Measurements from ENCODE around the gene TMA16. TPM values are rescaled to one million over a fixed set of nuclear protein-coding genes. Genes with fewer than 3 reads are reported as not detected.

Gene TMA16
- total and polyA plus RNA-seq, 2 of the 8 experiments (the other 6 are each of a cell fraction or from before 2014, with no cell fraction given), result 8.0 to 64.2 TPM

DNA sequence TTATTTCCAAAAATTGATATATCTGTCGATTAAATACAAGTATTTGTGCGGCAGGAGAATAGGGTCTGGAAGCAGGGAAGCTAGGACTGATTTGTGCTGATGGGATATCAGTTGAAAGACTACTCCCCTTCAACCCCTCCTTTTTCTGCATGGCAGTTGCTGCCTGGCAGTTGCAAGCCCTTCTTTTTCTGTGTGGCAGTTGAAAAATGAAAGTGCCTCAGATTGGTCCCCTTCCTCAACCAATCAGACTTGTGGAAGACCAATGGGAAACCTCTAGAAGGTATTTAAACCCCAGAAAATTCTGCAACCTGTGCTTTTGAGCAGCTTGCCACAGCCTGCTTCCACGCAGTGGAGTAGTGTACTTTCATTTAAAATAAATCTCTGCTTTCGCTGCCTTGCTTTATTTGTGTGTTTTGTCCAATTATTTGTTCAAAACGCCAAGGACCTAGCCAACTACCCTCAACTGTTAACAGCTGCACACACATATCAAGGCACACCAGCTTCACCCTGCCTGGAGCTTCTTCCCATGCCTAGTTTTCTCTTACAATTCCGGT lies 1.5 kb upstream of the TMA16 start:
- Histone ChIP-seq H2BK12ac (ENCODE audit: low read depth, low read length) (no peak overlapping the region), H3K4me1 (replicated peaks in 1 of 4; ENCODE audit: control insufficient read depth in 3 of 4, insufficient read depth in 4 of 4, low read length in 3 of 4) (0 out of 7 replicates have a peak, but pooled peaks cover 0 to 3% (median 0%) of the 10 kb centered on the region in 4 experiments), H3K23ac (ENCODE audit: insufficient read length) (no peak overlapping the region), H4K5ac (ENCODE audit: insufficient read length, low read depth, low read length) (no peak overlapping the region), H3K4me3 (ENCODE audit: extremely low read depth in 1 of 4, insufficient read depth in 2 of 4, low read depth in 3 of 4, low read length in 4 of 4) (peak overlapping the region in 1 of 4 experiments; percentile 86; a peak in 1 of 8 replicates), H2BK5ac (ENCODE audit: low read depth, low read length) (no peak overlapping the region), H2BK15ac (ENCODE audit: low read length) (no peak overlapping the region), H3K79me2 (ENCODE audit: control insufficient read depth in 1 of 2, insufficient read depth in 2 of 2, low read length in 2 of 2) (peaks cover 20 to 35% of the 10 kb centered on the region in 2 experiments), H4K20me1 (replicated peaks in 1 of 2; ENCODE audit: control insufficient read depth in 1 of 2, insufficient read depth in 2 of 2, low read length in 2 of 2) (no peaks in the 10 kb centered on the region), H2BK120ac (replicated peaks; ENCODE audit: low read depth, low read length) (no peak overlapping the region), H3K9me3 (ENCODE audit: insufficient read depth in 2 of 2, low read depth in 1 of 2, low read length in 1 of 2) (no peaks in the 10 kb centered on the region), H3K27me3 (replicated peaks in 1 of 4; ENCODE audit: control insufficient read depth in 3 of 4, extremely low read depth in 1 of 4, insufficient read depth in 3 of 4, low read length in 3 of 4) (no peaks in the 10 kb centered on the region), H3K27ac (ENCODE audit: low read depth, low read length) (no peak overlapping the region), H2AFZ (ENCODE audit: low read length) (no peak overlapping the region), H2BK20ac (ENCODE audit: low read length) (no peak overlapping the region), H3K9ac (replicated peaks in 1 of 4; ENCODE audit: extremely low read depth in 1 of 4, low read depth in 3 of 4, low read length in 3 of 4) (no peak overlapping the region), H3K56ac (replicated peaks; ENCODE audit: insufficient read length, low read depth, low read length) (no peak overlapping the region), H3K18ac (ENCODE audit: extremely low read depth, low read length) (no peak overlapping the region), H4K91ac (replicated peaks; ENCODE audit: insufficient read length, low read length) (no peak overlapping the region), H3K36me3 (ENCODE audit: control insufficient read depth in 2 of 4, insufficient read depth in 4 of 4, low read length in 3 of 4) (peaks cover 0 to 4% (median 2%) of the 10 kb centered on the region in 4 experiments; a peak in 1 of 8 replicates), H3K14ac (ENCODE audit: insufficient read length) (no peak overlapping the region), H2AK5ac (ENCODE audit: low read depth, low read length) (no peak overlapping the region), H3K79me1 (ENCODE audit: low read depth, low read length) (no peaks in the 10 kb centered on the region), H3K4me2 (ENCODE audit: insufficient read depth in 1 of 2, low read depth in 2 of 2, low read length in 2 of 2) (no peak overlapping the region), H3K23me2 (ENCODE audit: low read depth, low read length) (no peaks in the 10 kb centered on the region), H3K4ac (replicated peaks; ENCODE audit: insufficient read length, low read depth, low read length) (no peak overlapping the region), H4K8ac (ENCODE audit: extremely low read depth, insufficient read depth, low read length) (no peak overlapping the region)
- POLR2A ChIA-PET (ENCODE audit: partially characterized antibody), result interaction anchor here (1.5 to 3.6 kb wide), 7 partner anchors 8 to 160 kb away, joined by 7 to 38 read pairs (median 13); partner anchors contain the start of gene NPY1R
- FAIRE-seq (no peak), DNase-seq (ENCODE audit: low read depth in 1 of 2, low spot score in 2 of 2) (no peak)
- WGBS, 2 experiments (ENCODE audit: extremely low coverage in 1 of 2, insufficient coverage in 1 of 2, insufficient read length in 1 of 2, insufficient replicate concordance in 2 of 2, low coverage in 1 of 2, low lambda C conversion rate in 2 of 2, missing lambda C conversion rate in 1 of 2), result 93% methylated on average over 6 of the region's 6 CpGs; no CpG with 5 or more reads in 1 of the 2 experiments
- CTCF ChIA-PET (ENCODE audit: partially characterized antibody), result interaction anchor here (0.6 to 3.4 kb wide), 8 partner anchors 9 to 843 kb away, joined by 3 to 20 read pairs (median 6); no protein-coding TSS in a partner anchor
- no peak for TF ChIP-seq CEBPB (IDR thresholded peaks at IDR 0.05; ENCODE audit: low read depth, low read length)
- TF ChIP-seq TBP (IDR thresholded peaks at IDR 0.05; ENCODE audit: low read depth, low read length), result peak; percentile 20; the same call in 1 of the 2 replicates
